Measurements from ENCODE around the gene LRP11.

- TF ChIP-seq, protein P1, sequence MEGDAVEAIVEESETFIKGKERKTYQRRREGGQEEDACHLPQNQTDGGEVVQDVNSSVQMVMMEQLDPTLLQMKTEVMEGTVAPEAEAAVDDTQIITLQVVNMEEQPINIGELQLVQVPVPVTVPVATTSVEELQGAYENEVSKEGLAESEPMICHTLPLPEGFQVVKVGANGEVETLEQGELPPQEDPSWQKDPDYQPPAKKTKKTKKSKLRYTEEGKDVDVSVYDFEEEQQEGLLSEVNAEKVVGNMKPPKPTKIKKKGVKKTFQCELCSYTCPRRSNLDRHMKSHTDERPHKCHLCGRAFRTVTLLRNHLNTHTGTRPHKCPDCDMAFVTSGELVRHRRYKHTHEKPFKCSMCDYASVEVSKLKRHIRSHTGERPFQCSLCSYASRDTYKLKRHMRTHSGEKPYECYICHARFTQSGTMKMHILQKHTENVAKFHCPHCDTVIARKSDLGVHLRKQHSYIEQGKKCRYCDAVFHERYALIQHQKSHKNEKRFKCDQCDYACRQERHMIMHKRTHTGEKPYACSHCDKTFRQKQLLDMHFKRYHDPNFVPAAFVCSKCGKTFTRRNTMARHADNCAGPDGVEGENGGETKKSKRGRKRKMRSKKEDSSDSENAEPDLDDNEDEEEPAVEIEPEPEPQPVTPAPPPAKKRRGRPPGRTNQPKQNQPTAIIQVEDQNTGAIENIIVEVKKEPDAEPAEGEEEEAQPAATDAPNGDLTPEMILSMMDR (conservative IDR thresholded peaks at IDR 0.05 in 1 of 2, IDR thresholded peaks at IDR 0.05 in 1 of 2; ENCODE audit: low read depth in 1 of 2, low read length in 2 of 2) = no peak
- no peak for TF ChIP-seq EZH2 (IDR thresholded peaks at IDR 0.05; ENCODE audit: low read length, missing control alignments)
Observed at GRCh38 chr6:149869275-149869892, 5.2 kb upstream of the LRP11 start.

Data from fibroblast of lung (primary cell).